WTC11 (cell line): ENCODE data around the gene SAMSN1.

ENCODE experiments used
- TF ChIP-seq, protein P1 (sequence below): fragments of 200-600 bp; IDR thresholded peaks from 2 replicates; pipeline ENCODE4 v1.8.0; 2022; ENCODE audit warnings: antibody characterized with exemption
- TF ChIP-seq, protein P2 (sequence below): sonication (generic); formaldehyde crosslinking; IDR thresholded peaks from 2 replicates; pipeline ENCODE4 v1.8.1; 2023; ENCODE audit warnings: mild to moderate bottlenecking, missing genetic modification reagents, moderate library complexity

DNA sequence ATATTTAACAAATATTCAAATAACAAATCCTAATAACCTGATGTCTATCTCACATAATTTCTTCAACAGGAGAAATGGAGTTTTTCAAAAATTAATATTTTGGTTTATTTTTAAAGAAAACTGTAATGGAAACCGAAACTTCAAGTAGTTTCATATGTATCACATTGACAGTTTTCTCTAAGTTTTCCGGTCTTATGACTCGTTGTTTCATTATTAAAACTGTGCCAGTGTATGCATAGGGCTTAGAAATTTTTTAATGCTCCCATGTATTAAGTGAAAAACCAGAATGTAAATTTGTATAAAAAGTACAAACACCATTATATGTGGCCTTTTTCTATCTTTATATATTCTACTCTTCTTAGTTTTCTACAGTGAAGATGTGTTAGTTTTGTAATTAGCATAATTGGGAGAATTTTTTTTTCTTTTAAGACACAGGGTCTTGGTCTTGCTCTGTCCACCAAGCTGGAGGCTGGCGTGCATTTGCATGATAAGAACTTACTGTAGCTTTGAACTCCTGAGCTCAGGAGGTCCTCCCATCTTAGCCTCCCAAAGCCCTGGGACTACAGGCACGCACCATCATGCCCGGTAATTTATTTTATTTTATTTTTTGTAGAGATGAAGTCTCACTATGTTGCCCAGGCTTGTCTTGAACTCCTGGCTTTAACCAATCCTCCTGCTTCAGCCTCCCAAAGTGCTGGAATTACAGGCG lies 43.9 kb upstream of the SAMSN1 start:
- TF ChIP-seq, protein P1, sequence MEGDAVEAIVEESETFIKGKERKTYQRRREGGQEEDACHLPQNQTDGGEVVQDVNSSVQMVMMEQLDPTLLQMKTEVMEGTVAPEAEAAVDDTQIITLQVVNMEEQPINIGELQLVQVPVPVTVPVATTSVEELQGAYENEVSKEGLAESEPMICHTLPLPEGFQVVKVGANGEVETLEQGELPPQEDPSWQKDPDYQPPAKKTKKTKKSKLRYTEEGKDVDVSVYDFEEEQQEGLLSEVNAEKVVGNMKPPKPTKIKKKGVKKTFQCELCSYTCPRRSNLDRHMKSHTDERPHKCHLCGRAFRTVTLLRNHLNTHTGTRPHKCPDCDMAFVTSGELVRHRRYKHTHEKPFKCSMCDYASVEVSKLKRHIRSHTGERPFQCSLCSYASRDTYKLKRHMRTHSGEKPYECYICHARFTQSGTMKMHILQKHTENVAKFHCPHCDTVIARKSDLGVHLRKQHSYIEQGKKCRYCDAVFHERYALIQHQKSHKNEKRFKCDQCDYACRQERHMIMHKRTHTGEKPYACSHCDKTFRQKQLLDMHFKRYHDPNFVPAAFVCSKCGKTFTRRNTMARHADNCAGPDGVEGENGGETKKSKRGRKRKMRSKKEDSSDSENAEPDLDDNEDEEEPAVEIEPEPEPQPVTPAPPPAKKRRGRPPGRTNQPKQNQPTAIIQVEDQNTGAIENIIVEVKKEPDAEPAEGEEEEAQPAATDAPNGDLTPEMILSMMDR, result no peak
- TF ChIP-seq, protein P2, sequence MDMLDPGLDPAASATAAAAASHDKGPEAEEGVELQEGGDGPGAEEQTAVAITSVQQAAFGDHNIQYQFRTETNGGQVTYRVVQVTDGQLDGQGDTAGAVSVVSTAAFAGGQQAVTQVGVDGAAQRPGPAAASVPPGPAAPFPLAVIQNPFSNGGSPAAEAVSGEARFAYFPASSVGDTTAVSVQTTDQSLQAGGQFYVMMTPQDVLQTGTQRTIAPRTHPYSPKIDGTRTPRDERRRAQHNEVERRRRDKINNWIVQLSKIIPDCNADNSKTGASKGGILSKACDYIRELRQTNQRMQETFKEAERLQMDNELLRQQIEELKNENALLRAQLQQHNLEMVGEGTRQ (CRISPR knock-in tag), result no peak
